HEK293 (cell line): ENCODE results near the gene RAP1B.

ENCODE experiments used
- GLI4 ChIP-seq: fragments of 450-650 bp; formaldehyde crosslinking; IDR thresholded peaks from 2 replicates; pipeline ENCODE4 v1.5.1; 2016; ENCODE audit warnings: missing biosample characterization, missing genetic modification characterization
- GLIS1 ChIP-seq: fragments of 450-650 bp; formaldehyde crosslinking; IDR thresholded peaks from 2 replicates; pipeline ENCODE4 v1.5.1; 2016; ENCODE audit warnings: missing biosample characterization, missing genetic modification characterization
- ZBTB11 ChIP-seq: fragments of 450-650 bp; formaldehyde crosslinking; conservative IDR thresholded peaks from 2 replicates; pipeline ENCODE4 v1.5.1; 2016; ENCODE audit warnings: low read depth, missing biosample characterization, missing genetic modification characterization
- ZNF138 ChIP-seq: fragments of 450-650 bp; formaldehyde crosslinking; IDR thresholded peaks from 2 replicates; pipeline ENCODE4 v1.5.1; 2016; ENCODE audit warnings: missing biosample characterization, missing genetic modification characterization, borderline replicate concordance
- ZNF211 ChIP-seq: fragments of 450-650 bp; formaldehyde crosslinking; IDR thresholded peaks from 2 replicates; pipeline ENCODE4 v1.5.1; 2016; ENCODE audit warnings: low read depth, missing biosample characterization, missing genetic modification characterization
- ZNF518A ChIP-seq: fragments of 450-650 bp; formaldehyde crosslinking; conservative IDR thresholded peaks from 2 replicates; pipeline ENCODE4 v1.5.1; 2016; ENCODE audit warnings: low read depth, missing biosample characterization, missing genetic modification characterization
- ZNF530 ChIP-seq: fragments of 450-650 bp; formaldehyde crosslinking; IDR thresholded peaks from 2 replicates; pipeline ENCODE4 v1.5.1; 2016; ENCODE audit warnings: low read depth, missing biosample characterization, missing genetic modification characterization
- ZNF555 ChIP-seq: fragments of 450-650 bp; formaldehyde crosslinking; conservative IDR thresholded peaks from 2 replicates; pipeline ENCODE4 v1.5.1; 2017; ENCODE audit warnings: missing biosample characterization, mild to moderate bottlenecking, missing genetic modification characterization, inconsistent platforms
- ZNF571 ChIP-seq: fragments of 450-650 bp; formaldehyde crosslinking; IDR thresholded peaks from 2 replicates; pipeline ENCODE4 v1.5.0; 2017; ENCODE audit warnings: missing biosample characterization, missing genetic modification characterization
- ZNF623 ChIP-seq: fragments of 450-650 bp; formaldehyde crosslinking; IDR thresholded peaks from 2 replicates; pipeline ENCODE4 v1.5.1; 2016; ENCODE audit warnings: missing biosample characterization, missing genetic modification characterization
- ZNF76 ChIP-seq: fragments of 450-650 bp; formaldehyde crosslinking; IDR thresholded peaks from 2 replicates; pipeline ENCODE4; 2016; ENCODE audit warnings: low read depth, missing biosample characterization, missing genetic modification characterization, borderline replicate concordance
- ZSCAN30 ChIP-seq: fragments of 450-650 bp; IDR thresholded peaks from 2 replicates; pipeline ENCODE4 v1.5.1; 2018; ENCODE audit warnings: missing biosample characterization, mild to moderate bottlenecking, missing genetic modification characterization, moderate library complexity
- ZSCAN4 ChIP-seq: fragments of 450-650 bp; formaldehyde crosslinking; IDR thresholded peaks from 2 replicates; pipeline ENCODE4 v1.5.1; 2017; ENCODE audit warnings: missing biosample characterization, missing genetic modification characterization
- ZXDB ChIP-seq: fragments of 450-650 bp; formaldehyde crosslinking; IDR thresholded peaks from 2 replicates; pipeline ENCODE4 v1.5.1; 2016; ENCODE audit warnings: missing biosample characterization, missing genetic modification characterization
- TF ChIP-seq, protein P1 (sequence below): fragments of 450-650 bp; formaldehyde crosslinking; IDR thresholded peaks from 2 replicates; pipeline ENCODE4 v1.5.1; 2016; ENCODE audit warnings: missing biosample characterization, missing genetic modification characterization, low read depth
- TF ChIP-seq, protein P2 (sequence below): sonication (generic); formaldehyde crosslinking; IDR thresholded peaks from 2 replicates; pipeline ENCODE4 v1.8.1; 2022; ENCODE audit warnings: mild to moderate bottlenecking, moderate library complexity, missing genetic modification reagents

RAP1B gene

GRCh38 chr12:68565391-68565903, 45.3 kb upstream of the RAP1B start (continued):
- TF ChIP-seq, protein P1, sequence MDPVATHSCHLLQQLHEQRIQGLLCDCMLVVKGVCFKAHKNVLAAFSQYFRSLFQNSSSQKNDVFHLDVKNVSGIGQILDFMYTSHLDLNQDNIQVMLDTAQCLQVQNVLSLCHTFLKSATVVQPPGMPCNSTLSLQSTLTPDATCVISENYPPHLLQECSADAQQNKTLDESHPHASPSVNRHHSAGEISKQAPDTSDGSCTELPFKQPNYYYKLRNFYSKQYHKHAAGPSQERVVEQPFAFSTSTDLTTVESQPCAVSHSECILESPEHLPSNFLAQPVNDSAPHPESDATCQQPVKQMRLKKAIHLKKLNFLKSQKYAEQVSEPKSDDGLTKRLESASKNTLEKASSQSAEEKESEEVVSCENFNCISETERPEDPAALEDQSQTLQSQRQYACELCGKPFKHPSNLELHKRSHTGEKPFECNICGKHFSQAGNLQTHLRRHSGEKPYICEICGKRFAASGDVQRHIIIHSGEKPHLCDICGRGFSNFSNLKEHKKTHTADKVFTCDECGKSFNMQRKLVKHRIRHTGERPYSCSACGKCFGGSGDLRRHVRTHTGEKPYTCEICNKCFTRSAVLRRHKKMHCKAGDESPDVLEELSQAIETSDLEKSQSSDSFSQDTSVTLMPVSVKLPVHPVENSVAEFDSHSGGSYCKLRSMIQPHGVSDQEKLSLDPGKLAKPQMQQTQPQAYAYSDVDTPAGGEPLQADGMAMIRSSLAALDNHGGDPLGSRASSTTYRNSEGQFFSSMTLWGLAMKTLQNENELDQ (tag by site-specific recombination), result no peak
- TF ChIP-seq ZNF623 (tag by site-specific recombination) (no peak), ZNF555 (no peak), ZBTB11 (tag by site-specific recombination) (no peak), GLI4 (tag by site-specific recombination) (no peak), ZNF76 (peak; percentile 13; the same call in 1 of the 2 replicates), ZNF138 (tag by site-specific recombination) (no peak), ZNF518A (0 out of 2 replicates have a peak, but pooled peaks have one; percentile 21), ZSCAN4 (no peak; the same call in 1 of the 2 replicates), ZNF530 (tag by site-specific recombination) (no peak), ZNF211 (no peak), ZXDB (tag by site-specific recombination) (peak; percentile 88), ZSCAN30 (tag by site-specific recombination) (0 out of 2 replicates have a peak, but pooled peaks have one; percentile 22), ZNF571 (no peak), GLIS1 (tag by site-specific recombination) (no peak)
- TF ChIP-seq, protein P2, sequence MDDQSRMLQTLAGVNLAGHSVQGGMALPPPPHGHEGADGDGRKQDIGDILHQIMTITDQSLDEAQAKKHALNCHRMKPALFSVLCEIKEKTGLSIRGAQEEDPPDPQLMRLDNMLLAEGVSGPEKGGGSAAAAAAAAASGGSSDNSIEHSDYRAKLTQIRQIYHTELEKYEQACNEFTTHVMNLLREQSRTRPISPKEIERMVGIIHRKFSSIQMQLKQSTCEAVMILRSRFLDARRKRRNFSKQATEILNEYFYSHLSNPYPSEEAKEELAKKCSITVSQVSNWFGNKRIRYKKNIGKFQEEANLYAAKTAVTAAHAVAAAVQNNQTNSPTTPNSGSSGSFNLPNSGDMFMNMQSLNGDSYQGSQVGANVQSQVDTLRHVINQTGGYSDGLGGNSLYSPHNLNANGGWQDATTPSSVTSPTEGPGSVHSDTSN, result no peak
